Raji (cell line): ENCODE results near the gene NSUN5.
"Not testable (repeated sequence)": the region's sequence is repeated elsewhere in the genome, so short reads cannot be mapped to it uniquely, and the experiment has no call there.

ENCODE experiments used
- POLR2A ChIP-seq: IDR thresholded peaks from 2 replicates; pipeline ENCODE4 v1.6.1; 2011; ENCODE audit warnings: low read depth, low read length, control low read depth; ENCODE audit not compliant: insufficient read depth

Gene NSUN5

DNA sequence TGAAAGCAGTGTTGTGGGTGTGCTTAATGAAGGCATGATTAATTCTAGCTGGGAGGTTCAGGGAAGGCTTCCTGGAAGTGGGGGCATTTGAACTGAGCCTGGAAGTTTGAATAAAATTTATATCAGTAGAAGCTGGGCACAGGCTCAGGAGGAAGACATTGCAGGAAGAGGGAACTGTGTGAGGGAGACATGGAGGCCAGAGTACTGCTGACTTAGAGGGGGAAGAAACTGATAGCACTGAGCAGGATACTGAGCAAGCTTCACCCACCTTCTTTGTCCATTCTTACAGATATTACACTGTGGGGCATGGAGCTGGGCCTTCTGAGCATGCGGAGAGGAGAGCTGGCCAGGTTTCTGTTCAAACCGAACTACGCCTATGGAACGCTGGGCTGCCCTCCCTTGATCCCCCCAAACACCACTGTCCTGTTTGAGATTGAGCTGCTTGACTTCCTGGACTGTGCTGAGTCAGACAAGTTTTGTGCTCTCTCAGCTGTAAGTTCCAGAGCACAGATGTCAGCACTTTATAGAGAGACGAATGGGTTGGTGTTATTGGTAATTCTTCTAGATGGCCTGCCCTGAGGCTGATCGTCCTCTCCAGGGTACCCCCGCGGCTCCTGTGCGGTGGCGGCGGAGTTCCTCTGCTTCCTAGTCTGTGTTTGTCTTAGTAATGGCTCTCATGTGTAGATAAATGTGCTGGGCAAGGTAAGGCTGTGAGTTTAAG, 21.4 kb upstream of the NSUN5 start:
- TF ChIP-seq POLR2A: no peak

DNA sequence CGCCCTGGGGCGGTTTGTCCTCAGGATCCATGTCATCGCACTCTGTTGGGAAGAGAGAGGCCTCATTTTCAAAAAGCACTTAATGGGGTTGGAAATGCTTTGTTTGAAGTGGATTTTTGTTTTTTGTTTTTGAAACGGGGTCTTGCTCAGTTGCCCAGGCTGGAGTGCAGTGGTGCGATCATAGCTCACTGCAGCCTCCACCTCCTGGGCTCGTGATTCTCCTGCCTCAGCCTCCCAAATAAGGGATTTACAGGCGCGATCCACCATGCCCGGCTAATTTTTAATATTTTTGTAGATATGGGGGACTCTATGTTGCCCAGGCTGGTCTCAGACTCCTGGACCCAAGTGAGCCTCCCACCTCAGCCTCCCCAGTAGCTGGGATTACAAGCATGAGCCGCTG, 20.1 kb upstream of the NSUN5 start:
- no peak for TF ChIP-seq POLR2A

DNA sequence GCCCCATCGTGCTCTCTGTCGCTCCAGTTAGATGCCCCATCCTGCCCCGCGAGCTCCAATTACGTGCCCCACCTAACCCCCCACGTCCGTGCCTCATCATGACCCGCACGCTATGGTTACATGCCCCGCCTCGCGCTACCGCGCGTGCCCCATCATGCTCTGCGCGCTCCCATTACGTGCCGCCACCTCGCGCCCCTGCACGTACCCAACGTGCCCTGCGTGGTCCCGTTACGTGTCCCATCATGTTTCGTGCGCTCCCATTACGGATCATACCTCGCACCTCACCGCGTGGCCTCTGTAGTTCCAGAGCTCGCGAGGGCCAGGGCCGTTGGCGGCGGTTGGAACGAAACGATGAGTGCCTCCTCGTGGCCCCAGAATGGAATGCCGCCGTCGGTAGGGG, 19.3 kb upstream of the NSUN5 start, which contains the start of the genes FKBP6 and TRIM50:
Gene FKBP6, plus strand, starts transcription at position 240 of the 400 bp plus-strand sequence. CDS start 268 bp downstream, outside the sequence.
Gene TRIM50, minus strand, starts transcription at position 161 of the 400 bp plus-strand sequence. CDS start 3,295 bp downstream, outside the sequence.
- not testable (repeated sequence) for TF ChIP-seq POLR2A

DNA sequence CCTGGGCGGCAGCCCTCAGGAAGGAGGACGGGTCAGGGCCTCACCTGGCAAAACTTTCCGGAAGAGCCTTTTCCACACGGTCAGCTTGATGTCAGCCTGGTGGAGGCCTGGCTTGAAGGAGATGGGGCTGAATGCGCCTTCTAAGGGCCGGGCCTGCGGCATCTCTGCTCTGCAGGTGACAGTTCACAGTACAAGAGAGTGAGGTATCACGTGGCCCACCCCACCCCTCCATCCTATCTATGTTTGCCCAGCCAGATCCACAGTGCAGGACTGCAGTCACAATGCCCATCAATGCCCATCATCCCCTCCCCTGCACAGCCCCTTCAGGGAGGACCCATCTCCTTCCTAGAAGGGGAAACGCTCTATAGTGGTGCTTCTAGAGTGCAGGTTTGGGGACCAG, 7.9 kb upstream of the NSUN5 start:
- TF ChIP-seq POLR2A: no peak

DNA sequence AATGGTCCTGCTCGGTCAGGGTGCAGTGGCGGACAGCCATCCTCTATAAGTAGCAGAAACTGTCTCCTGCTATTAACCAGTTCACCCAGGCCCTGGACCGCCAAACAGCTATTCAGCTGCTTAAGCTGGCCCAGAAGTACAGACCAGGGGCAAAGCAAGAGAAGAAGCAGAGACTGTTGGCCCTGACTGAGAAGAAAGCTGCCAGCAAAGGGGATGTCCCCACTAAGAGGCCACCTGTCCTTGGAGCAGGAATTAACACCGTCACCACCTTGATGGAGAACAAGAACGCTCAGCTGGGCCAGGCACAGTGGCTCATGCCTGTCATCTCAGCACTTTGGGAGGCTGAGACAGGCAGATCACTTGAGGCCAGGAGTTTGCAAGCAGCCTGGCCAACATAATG, 5.6 kb upstream of the NSUN5 start:
- TF ChIP-seq POLR2A: no peak

DNA sequence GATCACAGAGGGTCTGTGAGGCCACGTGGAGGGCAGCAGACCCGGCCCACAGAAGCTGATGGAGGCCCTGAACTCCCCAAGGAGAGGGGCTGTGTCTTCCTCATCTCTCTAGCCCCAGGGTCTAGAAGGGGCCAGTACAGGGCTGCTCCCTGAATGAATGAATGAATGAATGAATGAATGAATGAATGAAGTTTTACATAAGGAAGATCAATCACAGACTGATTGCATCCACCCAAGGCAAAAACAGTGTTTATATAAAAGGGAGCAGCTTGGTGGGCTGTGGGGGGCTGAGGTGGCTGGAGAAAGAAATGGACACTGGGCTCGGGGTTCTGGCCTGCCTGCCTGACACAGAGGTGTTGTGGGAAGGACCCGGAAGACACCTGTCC, 4.9 kb upstream of the NSUN5 start:
- TF ChIP-seq POLR2A: no peak

DNA sequence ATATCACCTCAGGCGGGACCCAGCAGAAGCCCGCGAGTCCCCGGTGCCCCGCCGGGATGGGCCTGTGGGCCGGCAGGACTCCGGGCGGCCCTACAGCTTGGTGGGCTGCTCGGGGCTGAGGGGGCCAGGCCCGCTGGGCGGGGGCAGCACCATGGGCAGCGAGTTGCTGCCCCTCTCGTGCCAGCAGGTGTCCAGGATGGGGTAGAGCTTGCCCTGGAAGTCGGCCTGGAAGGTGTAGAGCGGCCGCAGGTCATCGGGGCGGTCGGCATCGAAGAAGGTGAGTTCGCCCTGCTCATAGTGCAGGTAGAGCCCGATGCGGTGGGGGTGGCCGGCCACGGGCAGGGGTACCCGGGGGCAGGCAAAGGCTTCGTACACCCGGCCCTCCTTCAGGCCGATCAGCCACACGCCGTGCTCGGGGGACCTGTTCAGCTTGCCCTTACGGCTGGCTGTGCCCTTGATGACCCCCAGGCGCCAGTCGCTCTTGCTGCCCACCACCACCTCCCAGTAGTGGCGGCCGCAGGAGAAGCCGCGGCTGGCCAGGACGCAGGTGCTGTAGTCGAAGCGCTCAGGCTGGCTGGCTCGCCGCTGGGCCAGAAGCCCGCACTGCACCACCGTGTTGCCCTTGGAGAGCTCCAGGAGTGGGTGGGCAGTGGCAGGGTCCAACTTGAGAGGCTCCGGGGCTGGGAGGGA, 4.3 kb upstream of the NSUN5 start:
- TF ChIP-seq POLR2A: no peak

DNA sequence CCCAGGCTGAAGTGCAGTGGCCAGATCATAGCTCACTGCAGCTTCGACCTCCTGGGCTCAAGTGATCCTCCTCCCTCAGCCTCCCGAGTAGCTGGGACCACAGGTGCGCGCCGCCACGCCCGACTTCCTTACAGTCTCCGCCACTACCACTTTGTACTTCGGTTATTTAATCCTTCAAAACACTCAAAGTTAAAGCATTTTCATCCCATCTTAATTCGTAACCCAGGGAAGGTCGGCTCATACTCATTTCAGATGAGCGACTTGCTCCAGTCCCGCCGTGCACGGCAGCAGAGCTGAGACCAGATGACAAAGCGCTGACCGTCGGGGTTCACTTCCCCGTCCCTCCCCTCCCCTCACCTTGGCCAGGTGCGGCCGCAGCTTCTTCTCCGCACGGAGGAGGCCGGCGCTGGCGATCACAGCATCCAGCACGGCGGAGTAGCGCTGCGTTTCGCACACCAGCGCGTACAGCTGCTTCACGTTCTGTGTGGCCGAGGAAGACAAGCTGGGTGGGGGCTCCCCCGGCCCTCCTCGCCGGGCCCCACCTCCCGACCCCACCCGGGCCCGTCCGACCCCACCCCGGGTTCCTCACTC, 457 bp downstream of the NSUN5 start:
- no peak for TF ChIP-seq POLR2A

DNA sequence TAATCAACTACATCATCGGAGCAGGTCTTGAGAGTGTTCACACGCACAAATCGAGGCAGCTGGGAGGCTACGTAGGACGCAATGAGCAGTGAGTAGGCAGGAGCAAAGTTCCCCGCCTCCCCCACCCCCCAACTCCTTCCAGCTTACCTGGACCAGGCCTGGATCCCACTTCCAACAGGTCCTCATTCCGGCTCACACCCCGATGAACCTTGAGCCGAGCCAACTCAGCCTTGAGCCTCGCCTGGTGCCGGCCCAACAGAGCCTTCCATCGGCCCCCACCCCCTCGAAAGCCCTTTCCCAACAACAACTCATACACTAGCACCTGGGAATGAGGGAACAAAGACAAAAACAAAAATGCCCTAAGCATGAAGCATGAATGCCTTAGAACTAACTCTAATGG, 1.2 kb downstream of the NSUN5 start:
- no peak for TF ChIP-seq POLR2A

DNA sequence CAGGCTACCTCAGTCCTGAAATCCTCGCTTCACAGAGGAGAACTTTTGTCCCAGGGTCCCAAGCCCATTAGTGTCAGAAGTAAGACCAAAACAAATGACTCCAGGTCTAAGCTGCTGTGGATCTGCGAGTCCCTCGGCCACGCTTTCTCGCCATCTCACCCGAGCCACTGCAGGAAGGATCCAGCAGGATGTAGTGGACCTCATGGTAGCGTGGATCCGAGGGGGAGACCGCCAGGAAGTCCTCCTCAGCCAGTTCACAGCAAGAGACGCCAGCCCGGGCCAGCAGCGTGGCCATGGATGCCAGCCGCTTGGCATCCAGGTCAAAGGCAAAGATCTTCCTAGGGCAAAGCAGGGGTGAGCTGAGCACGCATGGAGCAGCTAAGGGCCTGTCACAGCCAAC, 4.6 kb downstream of the NSUN5 start:
- no peak for TF ChIP-seq POLR2A

DNA sequence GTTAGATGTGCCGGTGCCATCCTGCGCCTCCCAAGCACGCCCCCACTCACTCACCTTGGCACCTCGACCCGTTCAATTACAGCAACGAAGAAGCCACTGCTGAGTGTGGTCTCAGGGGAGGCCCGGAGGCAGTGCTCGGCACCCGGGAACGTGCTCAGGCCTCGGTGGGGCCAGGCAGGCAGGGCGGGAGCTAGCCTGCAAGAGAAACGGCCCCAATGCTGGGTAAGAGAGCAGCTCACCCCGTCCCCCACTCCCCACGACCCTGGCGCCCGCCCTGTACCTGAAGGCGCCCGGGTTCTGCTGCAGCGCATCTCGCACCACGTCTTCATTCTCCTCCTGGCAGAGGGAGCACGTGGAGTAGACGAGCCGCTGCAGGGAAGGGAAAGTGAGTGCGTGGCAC, 5.1 kb downstream of the NSUN5 start:
- TF ChIP-seq POLR2A: no peak
